CD4-positive, CD25-positive, alpha-beta regulatory T cell (primary cell): ENCODE results near the gene SOX6. TPM values are rescaled to one million over a fixed set of nuclear protein-coding genes. Genes with fewer than 3 reads are reported as not detected.

Experiments
- ATAC-seq, 2 donors: fragments of 150-1000 bp; cut with Tn5 transposase; one replicate each; pipeline ENCODE4 v1.10.0; 2021; ENCODE audit warnings: low read depth in 2 of 2, moderate number of reproducible peaks in 2 of 2, moderate library complexity in 1 of 2
- DNase-seq, 3 donors: peaks; one replicate each; pipeline versions ENCODE4 v3.0.0 to v3.0.0-alpha.2; 2012 to 2022; ENCODE audit warnings: mixed read lengths in 1 of 3
- H3K27ac ChIP-seq: one replicate; pipeline ENCODE4 v1.7.0; 2013; ENCODE audit warnings: mild to moderate bottlenecking, low read length; ENCODE audit not compliant: insufficient read depth, poor library complexity, severe bottlenecking
- H3K27me3 ChIP-seq: one replicate; pipeline ENCODE4 v1.7.0; 2013; ENCODE audit warnings: low read length; ENCODE audit not compliant: control insufficient read depth, insufficient read depth
- H3K36me3 ChIP-seq: one replicate; pipeline ENCODE4 v1.7.0; 2013; ENCODE audit warnings: mild to moderate bottlenecking, low read length, moderate library complexity; ENCODE audit not compliant: control insufficient read depth, insufficient read depth
- H3K4me1 ChIP-seq: 2 replicates; pipeline ENCODE4 v1.7.0; 2013; ENCODE audit warnings: mild to moderate bottlenecking, low read length; ENCODE audit not compliant: insufficient read depth, control insufficient read depth, poor library complexity, severe bottlenecking
- H3K4me3 ChIP-seq: one replicate; pipeline ENCODE4 v1.7.0; 2013; ENCODE audit warnings: low read depth, mild to moderate bottlenecking, low read length, moderate library complexity
- H3K9me3 ChIP-seq, 2 experiments: 1 replicate in 1 of 2; 2 replicates in 1 of 2; pipeline ENCODE4 v1.7.0; 2013; ENCODE audit warnings: low read length in 2 of 2, mild to moderate bottlenecking in 1 of 2, moderate library complexity in 1 of 2; ENCODE audit not compliant: control insufficient read depth in 2 of 2
- H3K27ac Mint-ChIP-seq, 3 donors: one replicate each; pipeline ENCODE4 v1.8.0; 2020 to 2022; ENCODE audit warnings: mild to moderate bottlenecking in 3 of 3, mixed read lengths in 3 of 3, moderate library complexity in 2 of 3
- H3K27me3 Mint-ChIP-seq: one replicate; pipeline ENCODE4 v1.8.0; 2022; ENCODE audit warnings: mild to moderate bottlenecking, mixed read lengths
- H3K36me3 Mint-ChIP-seq: one replicate; pipeline ENCODE4 v1.8.0; 2020; ENCODE audit warnings: mixed read lengths
- H3K4me1 Mint-ChIP-seq, 4 donors: one replicate each; pipeline ENCODE4 v1.8.0; 2020 to 2022; ENCODE audit warnings: mixed read lengths in 4 of 4, mild to moderate bottlenecking in 1 of 4
- H3K4me3 Mint-ChIP-seq, 4 donors: one replicate each; pipeline ENCODE4 v1.8.0; 2020 to 2022; ENCODE audit warnings: mild to moderate bottlenecking in 4 of 4, mixed read lengths in 4 of 4, moderate library complexity in 3 of 4
- H3K9me3 Mint-ChIP-seq, 7 donors: one replicate each; pipeline ENCODE4 v1.8.0; 2020 to 2022; ENCODE audit warnings: mixed read lengths in 7 of 7, mild to moderate bottlenecking in 3 of 7, moderate library complexity in 2 of 7
- polyA plus RNA-seq, 4 donors: library from polyadenylated mRNA; unstranded; fragments of 300-500 nt; fragmentation: Illumina TruSeq; gene quantifications; one replicate each; pipeline ENCODE4 v1.2.3, GENCODE V29; 2021
- total RNA-seq: library from RNA; stranded (reverse); gene quantifications from one replicate; pipeline ENCODE4 v1.2.3, GENCODE V29; 2022

Gene SOX6
- total and polyA plus RNA-seq, 5 donors from 2014 or later = 0.05 TPM; not detected in 4

DNA sequence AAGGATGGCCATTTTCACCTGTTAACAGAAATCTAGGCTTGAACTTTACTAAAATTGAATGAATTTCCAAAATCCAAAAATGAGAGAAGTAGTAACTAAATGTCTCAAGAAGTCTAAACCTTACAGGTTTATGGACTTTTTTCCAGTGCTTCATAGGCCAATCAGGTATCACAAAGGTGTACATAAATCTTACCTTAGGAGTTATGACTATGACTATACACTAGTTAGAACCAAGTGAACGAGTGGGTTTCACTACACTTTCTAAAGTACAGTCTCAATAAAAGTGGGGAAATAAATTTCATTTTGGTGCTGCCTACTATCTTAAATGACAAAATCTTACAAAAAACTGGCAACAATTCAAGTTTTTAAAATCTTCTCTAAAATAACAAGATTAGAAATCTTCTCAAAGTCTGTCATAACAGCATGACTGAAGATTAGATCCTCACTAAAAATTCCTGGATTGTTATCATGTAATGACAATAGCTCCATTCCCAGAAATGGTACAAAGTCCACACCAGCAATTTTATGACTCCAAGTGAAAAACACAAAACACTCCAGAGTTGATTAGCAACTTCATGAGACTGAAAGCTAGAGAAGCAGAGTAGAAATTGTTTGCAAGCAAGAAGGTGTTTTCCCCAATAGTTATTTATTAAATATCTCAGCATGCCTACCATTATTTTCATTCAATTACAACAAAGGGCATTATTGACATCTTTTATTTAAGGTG lies 20.9 kb downstream of the SOX6 start:
- Histone ChIP-seq H3K27ac (no peak overlapping the region), H3K4me3 (no peak overlapping the region), H3K9me3 (no peaks in the 10 kb centered on the region), H3K27me3 (no peaks in the 10 kb centered on the region), H3K36me3 (no peaks in the 10 kb centered on the region), H3K4me1 (no peaks in the 10 kb centered on the region)
- Mint-ChIP-seq H3K27ac (no peak overlapping the region), H3K4me1 (no peaks in the 10 kb centered on the region), H3K27me3 (no peaks in the 10 kb centered on the region), H3K4me3 (no peak overlapping the region), H3K9me3 (peaks cover 4 to 7% (median 5%) of the 10 kb centered on the region in 7 donors), H3K36me3 (no peaks in the 10 kb centered on the region)
- ATAC-seq (no peak), DNase-seq (no peak)

DNA sequence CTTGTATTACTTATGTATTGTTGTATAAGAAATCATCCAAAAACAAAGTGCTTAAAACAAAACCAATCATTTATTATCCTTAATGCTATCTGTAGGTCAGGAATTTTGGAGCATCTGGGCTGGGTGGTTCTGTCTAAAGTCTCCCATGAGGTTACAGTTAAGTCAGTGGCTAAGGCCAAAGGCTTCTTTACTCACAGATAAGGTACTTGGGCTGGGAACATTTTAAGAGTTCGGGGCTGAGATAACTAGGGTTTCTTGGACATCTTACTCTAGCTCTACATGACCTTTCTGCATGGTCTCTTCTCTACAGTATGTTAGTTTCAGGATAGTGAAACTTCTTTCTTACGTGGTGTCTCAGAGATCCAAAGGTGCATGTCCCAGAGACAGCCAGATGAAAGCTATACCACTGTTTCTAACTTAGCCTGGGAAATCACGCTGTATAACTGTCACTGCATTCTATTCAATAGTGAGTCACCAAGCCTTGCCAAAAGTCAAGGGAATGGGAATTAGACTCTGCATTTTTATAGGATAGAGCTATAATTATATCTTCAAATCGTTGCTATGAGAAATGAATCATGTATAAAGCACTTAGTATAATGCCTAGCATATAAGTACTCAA lies 29.6 kb downstream of the SOX6 start:
- Mint-ChIP-seq H3K27ac (no peak overlapping the region), H3K9me3 (peaks cover 0 to 7% (median 5%) of the 10 kb centered on the region in 7 donors), H3K27me3 (no peaks in the 10 kb centered on the region), H3K36me3 (no peaks in the 10 kb centered on the region), H3K4me3 (no peak overlapping the region), H3K4me1 (no peaks in the 10 kb centered on the region)
- no peak for DNase-seq
- H3K27ac ChIP-seq = no peak overlapping the region
- ATAC-seq = no peak
- H3K27me3 ChIP-seq = no peaks in the 10 kb centered on the region
- no peaks in the 10 kb centered on the region for H3K9me3 ChIP-seq
- H3K36me3 ChIP-seq = no peaks in the 10 kb centered on the region
- H3K4me3 ChIP-seq = no peak overlapping the region
- no peaks in the 10 kb centered on the region for H3K4me1 ChIP-seq

DNA sequence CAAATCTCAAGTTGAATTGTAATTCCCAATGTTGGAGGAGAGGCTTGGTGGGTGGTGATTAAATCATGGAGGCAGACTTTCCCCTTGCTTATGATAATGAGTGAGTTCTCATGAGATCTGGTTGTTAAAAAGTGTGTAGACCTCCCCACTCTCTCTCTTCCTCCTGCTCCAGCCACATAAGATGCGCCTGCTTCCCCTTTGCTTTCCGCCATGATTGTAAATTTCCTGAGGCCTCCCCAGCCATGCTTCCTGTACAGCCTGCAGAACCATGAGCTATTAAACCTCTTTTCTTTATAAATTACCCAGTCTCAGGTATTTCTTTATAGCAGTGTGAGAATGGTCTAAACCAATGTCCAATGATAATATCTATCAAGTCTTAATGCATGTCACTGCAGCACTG lies 34.2 kb downstream of the SOX6 start:
- Histone ChIP-seq H3K36me3 (no peaks in the 10 kb centered on the region), H3K9me3 (no peaks in the 10 kb centered on the region), H3K4me1 (no peaks in the 10 kb centered on the region), H3K27ac (no peak overlapping the region), H3K4me3 (no peak overlapping the region), H3K27me3 (no peaks in the 10 kb centered on the region)
- no peak overlapping the region for H3K27ac Mint-ChIP-seq
- no peaks in the 10 kb centered on the region for H3K27me3 Mint-ChIP-seq
- peaks cover 0 to 8% (median 4%) of the 10 kb centered on the region in 7 donors for H3K9me3 Mint-ChIP-seq
- no peaks in the 10 kb centered on the region for H3K36me3 Mint-ChIP-seq
- ATAC-seq (no peak), DNase-seq (no peak)
- H3K4me1 Mint-ChIP-seq = no peaks in the 10 kb centered on the region
- no peak overlapping the region for H3K4me3 Mint-ChIP-seq

DNA sequence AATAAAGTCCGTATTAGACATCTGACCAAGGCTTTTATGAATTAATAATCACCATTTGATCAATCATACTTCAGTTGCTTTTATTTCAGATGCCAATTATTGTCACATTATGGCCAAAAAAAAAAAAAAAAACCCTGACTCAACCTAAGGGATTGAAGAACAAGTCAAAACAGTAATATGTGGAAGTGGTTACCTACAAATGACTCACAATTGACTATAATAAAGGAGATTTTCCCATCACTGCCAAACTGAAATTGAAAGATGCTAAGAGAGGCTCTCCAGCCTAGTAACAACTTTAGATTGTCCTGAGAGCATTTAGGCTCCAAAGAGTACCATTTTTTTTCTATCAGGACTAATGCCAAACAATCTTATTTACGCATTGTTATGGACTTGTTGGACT lies 35.2 kb downstream of the SOX6 start:
- ATAC-seq (no peak), DNase-seq (no peak)
- Mint-ChIP-seq H3K27ac (no peak overlapping the region), H3K9me3 (peaks cover 0 to 8% (median 4%) of the 10 kb centered on the region in 7 donors), H3K4me3 (no peak overlapping the region), H3K36me3 (no peaks in the 10 kb centered on the region), H3K4me1 (no peaks in the 10 kb centered on the region), H3K27me3 (no peaks in the 10 kb centered on the region)
- Histone ChIP-seq H3K36me3 (no peaks in the 10 kb centered on the region), H3K27me3 (no peaks in the 10 kb centered on the region), H3K9me3 (no peaks in the 10 kb centered on the region), H3K4me1 (no peaks in the 10 kb centered on the region), H3K4me3 (no peak overlapping the region), H3K27ac (no peak overlapping the region)

DNA sequence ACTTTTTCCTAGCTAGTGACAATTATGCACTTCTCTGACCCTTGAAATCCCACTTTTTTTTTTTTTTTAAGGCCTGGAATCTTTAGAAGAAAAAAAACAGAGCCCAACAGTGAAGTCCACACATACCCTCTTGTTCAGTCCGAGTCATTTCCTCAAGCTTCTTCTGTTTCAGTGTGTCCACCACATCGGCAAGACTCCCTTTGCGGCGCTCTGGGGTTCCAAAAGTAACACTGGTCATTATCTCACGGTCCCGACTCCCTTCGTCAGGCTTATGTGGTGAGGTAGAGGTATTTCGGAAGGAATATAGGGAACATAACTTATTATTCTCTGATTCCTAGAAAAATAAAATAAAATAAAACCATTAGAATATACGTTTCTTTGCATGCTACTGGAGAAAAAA lies 38.0 kb downstream of the SOX6 start:
- no peaks in the 10 kb centered on the region for H3K36me3 Mint-ChIP-seq
- ATAC-seq = no peak
- H3K27ac ChIP-seq = no peak overlapping the region

DNA sequence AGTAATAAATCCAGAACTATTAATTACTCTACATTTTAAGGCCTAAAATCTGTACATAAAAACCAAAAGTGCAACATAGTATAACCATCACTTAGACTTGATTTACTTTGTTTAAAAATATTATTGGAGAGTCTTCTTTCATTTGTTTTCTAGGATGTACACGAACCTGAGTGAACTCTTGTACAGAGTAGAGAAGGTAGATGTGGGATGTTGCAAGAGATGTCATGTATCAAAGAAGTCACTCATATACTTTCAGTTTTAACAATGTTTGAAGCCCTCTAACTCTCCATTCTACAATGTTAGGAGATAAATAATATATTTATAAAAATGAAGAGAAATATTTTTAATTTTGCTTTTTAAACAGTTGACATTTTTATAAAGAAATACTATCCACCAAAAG lies 38.6 kb downstream of the SOX6 start:
- Mint-ChIP-seq H3K4me3 (no peak overlapping the region), H3K27me3 (no peaks in the 10 kb centered on the region), H3K9me3 (peaks cover 0 to 6% (median 3%) of the 10 kb centered on the region in 7 donors), H3K4me1 (no peaks in the 10 kb centered on the region), H3K36me3 (no peaks in the 10 kb centered on the region), H3K27ac (no peak overlapping the region)
- Histone ChIP-seq H3K27me3 (no peaks in the 10 kb centered on the region), H3K4me1 (no peaks in the 10 kb centered on the region), H3K27ac (no peak overlapping the region), H3K36me3 (no peaks in the 10 kb centered on the region), H3K9me3 (no peaks in the 10 kb centered on the region), H3K4me3 (no peak overlapping the region)
- DNase-seq (no peak), ATAC-seq (no peak)

More for the DNA sequence above, 38.0 kb downstream of the SOX6 start:
- Mint-ChIP-seq H3K4me1 (no peaks in the 10 kb centered on the region), H3K27ac (no peak overlapping the region), H3K9me3 (peaks cover 0 to 6% (median 3%) of the 10 kb centered on the region in 7 donors), H3K27me3 (no peaks in the 10 kb centered on the region), H3K4me3 (no peak overlapping the region)
- Histone ChIP-seq H3K27me3 (no peaks in the 10 kb centered on the region), H3K4me3 (no peak overlapping the region), H3K4me1 (no peaks in the 10 kb centered on the region), H3K36me3 (no peaks in the 10 kb centered on the region), H3K9me3 (no peaks in the 10 kb centered on the region)
- DNase-seq = no peak

DNA sequence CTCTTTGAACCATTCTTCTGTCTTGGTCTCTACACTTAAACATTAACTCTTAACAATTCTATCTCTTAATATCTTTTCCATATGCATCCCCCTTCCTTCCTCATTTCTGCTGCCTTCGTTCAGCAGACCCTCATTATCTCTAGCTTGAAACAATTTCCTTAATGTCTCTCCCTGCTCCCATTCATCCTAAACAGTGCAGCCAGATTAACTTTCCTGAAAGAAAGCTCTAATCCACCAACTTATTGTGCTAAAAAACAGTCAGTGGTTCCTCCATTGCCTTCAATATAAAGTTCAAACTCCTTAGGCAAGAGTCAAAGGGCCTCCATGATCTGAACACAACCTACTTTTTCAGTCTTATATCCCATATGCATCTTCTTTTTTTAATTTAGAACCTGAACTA lies 42.5 kb downstream of the SOX6 start:
- Histone ChIP-seq H3K27me3 (no peaks in the 10 kb centered on the region), H3K27ac (no peak overlapping the region), H3K4me1 (no peaks in the 10 kb centered on the region), H3K4me3 (no peak overlapping the region), H3K36me3 (no peaks in the 10 kb centered on the region), H3K9me3 (no peaks in the 10 kb centered on the region)
- Mint-ChIP-seq H3K27ac (no peak overlapping the region), H3K9me3 (peaks cover 0 to 3% (median 2%) of the 10 kb centered on the region in 7 donors), H3K27me3 (no peaks in the 10 kb centered on the region), H3K36me3 (no peaks in the 10 kb centered on the region), H3K4me3 (no peak overlapping the region), H3K4me1 (no peaks in the 10 kb centered on the region)
- no peak for DNase-seq
- ATAC-seq = no peak

DNA sequence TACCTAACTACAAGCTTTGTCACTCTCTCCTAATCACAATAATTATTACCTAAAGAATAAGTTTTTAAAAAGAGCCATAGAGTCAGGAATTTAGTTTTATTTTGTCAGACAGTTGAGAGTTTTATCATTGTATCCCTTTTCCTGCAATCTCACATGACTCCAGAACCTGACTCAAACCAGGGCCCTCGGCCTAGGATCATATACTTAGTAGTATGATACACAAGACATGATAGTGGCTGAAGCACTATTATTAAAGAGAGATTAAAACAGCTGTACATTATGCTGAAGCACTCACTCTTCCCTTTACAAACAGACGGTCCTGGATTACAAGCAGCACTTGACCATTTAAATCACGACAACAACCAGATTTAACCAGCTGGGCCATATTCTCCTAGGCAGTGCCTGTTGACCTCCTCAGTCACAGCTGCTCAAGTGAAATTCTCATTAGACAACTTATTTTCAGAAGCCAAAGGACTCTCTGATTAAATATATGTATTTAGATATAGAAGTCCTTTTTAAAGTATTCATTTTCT lies 44.0 kb downstream of the SOX6 start:
- Mint-ChIP-seq H3K27me3 (no peaks in the 10 kb centered on the region), H3K36me3 (no peaks in the 10 kb centered on the region), H3K9me3 (peaks cover 0 to 4% (median 2%) of the 10 kb centered on the region in 7 donors), H3K4me1 (no peaks in the 10 kb centered on the region), H3K4me3 (no peak overlapping the region), H3K27ac (no peak overlapping the region)
- Histone ChIP-seq H3K27me3 (no peaks in the 10 kb centered on the region), H3K36me3 (no peaks in the 10 kb centered on the region), H3K4me1 (no peaks in the 10 kb centered on the region), H3K4me3 (no peak overlapping the region), H3K27ac (no peak overlapping the region), H3K9me3 (no peaks in the 10 kb centered on the region)
- no peak for ATAC-seq
- no peak for DNase-seq
